Ovary (tissue), 3 donors: ENCODE measurements around the gene FOXG1.

Experiments
- CTCF ChIP-seq, 3 donors: fragments of 450-650 bp in 2 of 3; fragments of 200-600 bp in 1 of 3; IDR thresholded peaks; one replicate each; pipeline versions ENCODE4 v1.5.1 to v1.8.0; 2016 to 2022; ENCODE audit warnings: antibody characterized with exemption in 3 of 3, mild to moderate bottlenecking in 1 of 3
- POLR2A ChIP-seq: fragments of 450-650 bp; IDR thresholded peaks from one replicate; pipeline ENCODE4 v1.6.1; 2017; ENCODE audit warnings: antibody characterized with exemption, mild to moderate bottlenecking, moderate library complexity
- donor health status: DM: no; HTN: no; CAD: no.

- TF ChIP-seq CTCF (IDR thresholded peaks at IDR 0.05) (no peak), POLR2A (no peak)
These were observed 35.2 kb upstream of the FOXG1 start for GRCh38 chr14:28731358-28731757.
